Measurements from ENCODE around the gene LRRC58.

LRRC58 gene

GRCh38 chr3:120357807-120358206 is 8.7 kb upstream of the LRRC58 start:
- no peak overlapping the region for H3K27ac ChIP-seq
- POLR2A ChIA-PET (ENCODE audit: low non-redundant PET): interaction anchor here (0.8 kb wide), 1 partner anchor 9 kb away, joined by 5 read pairs; the partner anchor contains the start of gene LRRC58
- CTCF ChIA-PET: interaction anchor here (0.6 to 0.7 kb wide), 2 partner anchors 9 to 201 kb away, joined by 3 read pairs; partner anchors contain the start of gene LRRC58
- DNase-seq (ENCODE audit: low spot score): no peak
- no peak for TF ChIP-seq CTCF (conservative IDR thresholded peaks at IDR 0.05; ENCODE audit: low read depth)

GRCh38 chr3:120355486-120355885 is 6.3 kb upstream of the LRRC58 start:
- CTCF ChIA-PET: no interaction called here
- DNase-seq (ENCODE audit: low spot score): no peak
- H3K27ac ChIP-seq: no peak overlapping the region
- no peak for TF ChIP-seq CTCF (conservative IDR thresholded peaks at IDR 0.05; ENCODE audit: low read depth)
- POLR2A ChIA-PET (ENCODE audit: low non-redundant PET): no interaction called here

- no peak for TF ChIP-seq CTCF (conservative IDR thresholded peaks at IDR 0.05; ENCODE audit: low read depth)
- ChIA-PET CTCF (no interaction called here), POLR2A (ENCODE audit: low non-redundant PET) (no interaction called here)
- no peak overlapping the region for H3K27ac ChIP-seq
- DNase-seq (ENCODE audit: low spot score): no peak
Observed at GRCh38 chr3:120353463-120353862, 4.3 kb upstream of the LRRC58 start.

GRCh38 chr3:120352017-120352416 is 2.9 kb upstream of the LRRC58 start:
- no peak for DNase-seq (ENCODE audit: low spot score)
- CTCF ChIA-PET: interaction anchor here (1.5 kb wide), 1 partner anchor 207 kb away, joined by 4 read pairs; no protein-coding TSS in a partner anchor
- H3K27ac ChIP-seq: no peak overlapping the region
- TF ChIP-seq CTCF (conservative IDR thresholded peaks at IDR 0.05; ENCODE audit: low read depth): no peak
- POLR2A ChIA-PET (ENCODE audit: low non-redundant PET): no interaction called here

GRCh38 chr3:120350401-120350941 is 1.3 kb upstream of the LRRC58 start:
- DNase-seq (ENCODE audit: low spot score): peak; percentile 59
- ChIA-PET CTCF (interaction anchor here (0.6 kb wide), 1 partner anchor 153 kb away, joined by 3 read pairs; no protein-coding TSS in a partner anchor), POLR2A (ENCODE audit: low non-redundant PET) (no interaction called here)
- peak overlapping the region; percentile 79 for H3K27ac ChIP-seq
- no peak for TF ChIP-seq CTCF (conservative IDR thresholded peaks at IDR 0.05; ENCODE audit: low read depth)

GRCh38 chr3:120349855-120350125 is 636 bp upstream of the LRRC58 start:
- ChIA-PET CTCF (interaction anchor here (0.6 to 0.7 kb wide), 3 partner anchors 59 to 209 kb away, joined by 3 read pairs; no protein-coding TSS in a partner anchor), POLR2A (ENCODE audit: low non-redundant PET) (no interaction called here)
- no peak for TF ChIP-seq CTCF (conservative IDR thresholded peaks at IDR 0.05; ENCODE audit: low read depth)
- peak; percentile 5 for DNase-seq (ENCODE audit: low spot score)
- peak overlapping the region; percentile 95 for H3K27ac ChIP-seq
